NB4 (cell line): ENCODE results near the gene SYT3.
A peak's percentile ranks its signal among the peaks of the same experiment; 100 is the strongest.

ENCODE experiments used
- DNase-seq: peaks from one replicate; pipeline ENCODE4 v3.0.0; 2010; ENCODE audit warnings: low read depth
- H3K4me3 ChIP-seq: one replicate; pipeline ENCODE4 v1.5.1; 2011; ENCODE audit warnings: mild to moderate bottlenecking, low read depth, low read length, moderate library complexity
- MYC ChIP-seq: IDR thresholded peaks from 2 replicates; pipeline ENCODE4 v1.6.1; 2011; ENCODE audit warnings: low read depth, low read length
- POLR2A ChIP-seq: IDR thresholded peaks from 2 replicates; pipeline ENCODE4 v1.6.1; 2011; ENCODE audit warnings: mild to moderate bottlenecking; ENCODE audit not compliant: insufficient read length; ENCODE audit errors: extremely low read depth
- TF ChIP-seq, protein P1 (sequence below): IDR thresholded peaks from 2 replicates; pipeline ENCODE4 v1.6.1; 2011; ENCODE audit warnings: low read depth, low read length
- TF ChIP-seq, protein P2 (sequence below): IDR thresholded peaks from one replicate; pipeline ENCODE4 v1.5.1; 2012; ENCODE audit warnings: low read depth, low read length

Gene SYT3

DNA sequence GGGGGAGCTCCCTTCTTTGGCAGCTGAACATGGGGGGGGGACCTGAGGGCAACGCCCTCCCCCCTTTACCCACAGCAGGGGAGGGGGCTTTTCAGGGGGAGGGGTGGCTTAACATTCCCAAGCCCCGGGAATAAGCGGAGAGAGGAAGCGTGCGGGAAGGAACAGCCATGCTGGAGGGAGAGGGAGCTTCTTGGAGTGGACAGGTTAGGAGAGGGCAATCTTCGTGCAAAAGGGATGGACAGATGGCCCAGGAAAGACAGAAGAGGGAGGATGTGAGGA, 20.3 kb upstream of the SYT3 start:
- TF ChIP-seq POLR2A, result no peak
- TF ChIP-seq, protein P1, sequence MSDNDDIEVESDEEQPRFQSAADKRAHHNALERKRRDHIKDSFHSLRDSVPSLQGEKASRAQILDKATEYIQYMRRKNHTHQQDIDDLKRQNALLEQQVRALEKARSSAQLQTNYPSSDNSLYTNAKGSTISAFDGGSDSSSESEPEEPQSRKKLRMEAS, result no peak
- TF ChIP-seq, protein P2, sequence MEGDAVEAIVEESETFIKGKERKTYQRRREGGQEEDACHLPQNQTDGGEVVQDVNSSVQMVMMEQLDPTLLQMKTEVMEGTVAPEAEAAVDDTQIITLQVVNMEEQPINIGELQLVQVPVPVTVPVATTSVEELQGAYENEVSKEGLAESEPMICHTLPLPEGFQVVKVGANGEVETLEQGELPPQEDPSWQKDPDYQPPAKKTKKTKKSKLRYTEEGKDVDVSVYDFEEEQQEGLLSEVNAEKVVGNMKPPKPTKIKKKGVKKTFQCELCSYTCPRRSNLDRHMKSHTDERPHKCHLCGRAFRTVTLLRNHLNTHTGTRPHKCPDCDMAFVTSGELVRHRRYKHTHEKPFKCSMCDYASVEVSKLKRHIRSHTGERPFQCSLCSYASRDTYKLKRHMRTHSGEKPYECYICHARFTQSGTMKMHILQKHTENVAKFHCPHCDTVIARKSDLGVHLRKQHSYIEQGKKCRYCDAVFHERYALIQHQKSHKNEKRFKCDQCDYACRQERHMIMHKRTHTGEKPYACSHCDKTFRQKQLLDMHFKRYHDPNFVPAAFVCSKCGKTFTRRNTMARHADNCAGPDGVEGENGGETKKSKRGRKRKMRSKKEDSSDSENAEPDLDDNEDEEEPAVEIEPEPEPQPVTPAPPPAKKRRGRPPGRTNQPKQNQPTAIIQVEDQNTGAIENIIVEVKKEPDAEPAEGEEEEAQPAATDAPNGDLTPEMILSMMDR, result no peak
- TF ChIP-seq MYC, result no peak
- H3K4me3 ChIP-seq, result no peak overlapping the region

DNA sequence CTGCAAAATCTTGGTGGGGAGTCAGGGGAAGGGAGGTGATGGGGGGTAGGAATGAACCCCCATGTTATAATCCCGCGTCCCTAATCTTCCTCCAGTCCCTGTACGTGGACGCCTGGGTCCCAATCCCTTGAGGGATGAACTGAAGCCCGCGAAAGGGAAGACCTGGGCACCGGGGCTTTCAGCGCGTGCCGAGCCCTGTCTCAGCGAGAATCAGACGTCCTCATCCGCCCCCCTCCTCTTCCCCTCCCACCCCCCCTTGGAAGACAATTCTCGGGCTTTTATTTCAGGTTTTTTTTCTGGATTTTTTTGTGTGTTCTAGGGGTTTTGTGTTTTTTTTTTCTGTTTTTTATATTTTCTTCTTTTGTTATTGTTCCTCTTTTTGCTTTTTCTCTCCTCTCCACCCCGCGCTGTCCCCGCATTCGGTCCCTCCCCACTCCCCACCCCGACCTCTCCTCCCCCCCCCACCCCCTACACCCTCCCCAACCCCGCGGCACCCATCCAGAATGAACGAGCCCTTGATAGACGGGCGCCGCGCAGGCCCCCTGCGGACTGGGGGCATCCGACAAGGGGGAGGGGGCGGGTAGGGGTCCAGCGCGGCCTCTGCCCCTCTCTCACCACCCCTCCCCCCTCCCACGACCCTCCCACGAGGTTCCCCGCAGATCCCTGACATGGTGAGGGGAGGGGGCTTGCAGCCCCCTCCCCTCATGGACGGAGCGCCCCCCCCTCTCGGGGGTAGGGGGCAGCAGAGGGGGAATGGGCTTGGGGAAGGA, 19.8 kb upstream of the SYT3 start:
- no peak for DNase-seq
- H3K4me3 ChIP-seq, result peak overlapping the region; percentile 62
- TF ChIP-seq, protein P2, result no peak
- TF ChIP-seq, protein P1, result no peak
- TF ChIP-seq MYC (no peak), POLR2A (no peak)

More for the DNA sequence above, 20.3 kb upstream of the SYT3 start:
- no peak for DNase-seq

GRCh38 chr19:50658441-50659317, 19.0 kb upstream of the SYT3 start:
- peak; percentile 93 for DNase-seq
- TF ChIP-seq, protein P2, result no peak
- TF ChIP-seq POLR2A (peak; percentile 73), MYC (peak; percentile 40; the same call in 1 of the 2 replicates)
- TF ChIP-seq, protein P1, result no peak; the same call in none of the 2 replicates
- H3K4me3 ChIP-seq, result peak overlapping the region; percentile 72

- DNase-seq, result peak; percentile 99
- TF ChIP-seq, protein P1, result peak; percentile 54; the same call in 1 of the 2 replicates
- TF ChIP-seq POLR2A (peak; percentile 63), MYC (no peak; the same call in 1 of the 2 replicates)
- TF ChIP-seq, protein P2, result no peak
- H3K4me3 ChIP-seq, result peak overlapping the region; percentile 72
Observed at GRCh38 chr19:50657712-50658440, 18.2 kb upstream of the SYT3 start.

GRCh38 chr19:50657222-50657669, 17.6 kb upstream of the SYT3 start:
- DNase-seq, result no peak
- peak overlapping the region; percentile 64 for H3K4me3 ChIP-seq
- TF ChIP-seq MYC (no peak), POLR2A (no peak)
- TF ChIP-seq, protein P1, result no peak
